K562 (cell line): ENCODE data around the gene ZNF296. TPM values are rescaled to one million over a fixed set of nuclear protein-coding genes. Genes with fewer than 3 reads are reported as not detected.
A peak's percentile ranks its signal among the peaks of the same experiment; 100 is the strongest.

Experiments used
- ATAC-seq: fragments of 200-7000 bp; cut with Tn5 transposase; 3 replicates; pipeline ENCODE4 v1.9.1; 2020; ENCODE audit warnings: moderate library complexity
- BruUV-seq: library from RNA; stranded (reverse); fragments of 400-500 nt; replicated peaks from 2 replicates; lab custom pipeline; 2021; lab: Mats Ljungman, UMichigan
- CTCF ChIA-PET: fragments of 300-600 bp; formaldehyde crosslinking; extraction: SDS; loops from one replicate; lab custom pipeline; 2021; ENCODE audit warnings: low intra/inter-chr PET ratio; lab: Yijun Ruan, JAX
- POLR2A ChIA-PET: fragments of 300-600, 350-650 bp; sonication (Branson Sonifier 250); formaldehyde crosslinking; extraction: SDS; loops from one replicate; lab custom pipeline; 2021; ENCODE audit warnings: antibody characterized with exemption, inconsistent platforms; lab: Yijun Ruan, JAX
- DNase-seq, 4 experiments: peaks; one replicate each; pipeline versions ENCODE4 v3.0.0 to v3.0.0-alpha.2; 2011 to 2018; ENCODE audit warnings: low spot score in 3 of 4, mixed read lengths in 3 of 4; ENCODE audit errors: extremely low read depth in 1 of 4
- FAIRE-seq: peaks from 2 replicates; lab custom pipeline; 2011; peaks lifted over from hg19 to GRCh38; lab: Jason Lieb, UNC
- H2AFZ ChIP-seq: 2 replicates; pipeline ENCODE4 v1.6.0; 2011; ENCODE audit warnings: low read depth, low read length, control low read depth, inconsistent platforms
- H3K27ac ChIP-seq: fragments of 200-600 bp; 3 replicates; pipeline ENCODE4 v1.8.0; 2011; ENCODE audit warnings: low read depth, mild to moderate bottlenecking, control low read depth, inconsistent platforms, low read length, moderate library complexity, mixed read lengths; ENCODE audit errors: extremely low read depth
- H3K27me3 ChIP-seq, 2 experiments: fragments of 300-600 bp in 1 of 2; 2 replicates in 1 of 2; 3 replicates in 1 of 2; pipeline versions ENCODE4 v1.6.0 to v1.8.0; 2011; ENCODE audit warnings: inconsistent platforms in 2 of 2, low read length in 2 of 2, mild to moderate bottlenecking in 1 of 2, mixed read lengths in 1 of 2, moderate library complexity in 1 of 2; ENCODE audit not compliant: control insufficient read depth in 2 of 2, insufficient read depth in 2 of 2
- H3K36me3 ChIP-seq: fragments of 300-600 bp; 3 replicates; pipeline ENCODE4 v1.8.0; 2011; ENCODE audit warnings: mild to moderate bottlenecking, low read length, inconsistent platforms; ENCODE audit not compliant: control insufficient read depth, insufficient read depth
- H3K4me1 ChIP-seq, 2 experiments: fragments of 200-600 bp in 1 of 2; replicated peaks in 1 of 2; 2 replicates in 1 of 2; 3 replicates in 1 of 2; pipeline versions ENCODE4 v1.5.1 to v1.8.0; 2011; ENCODE audit warnings: inconsistent platforms in 2 of 2, low read length in 2 of 2, mild to moderate bottlenecking in 1 of 2, mixed read lengths in 1 of 2, moderate library complexity in 1 of 2; ENCODE audit not compliant: control insufficient read depth in 2 of 2, insufficient read depth in 2 of 2
- H3K4me2 ChIP-seq: 2 replicates; pipeline ENCODE4 v1.6.1; 2011; ENCODE audit warnings: low read length, control low read depth, inconsistent platforms, mixed read lengths; ENCODE audit not compliant: insufficient read depth
- H3K4me3 ChIP-seq: fragments of 200-600 bp; sonication (generic), shearing (Covaris generic); 2 replicates; pipeline ENCODE4 v1.5.1; 2016; ENCODE audit warnings: control low read depth, inconsistent platforms
- H3K79me2 ChIP-seq: fragments of 200-600 bp; 3 replicates; pipeline ENCODE4 v1.8.0; 2011; ENCODE audit warnings: low read length, inconsistent platforms; ENCODE audit not compliant: control insufficient read depth, insufficient read depth
- H3K9ac ChIP-seq, 2 experiments: 2 replicates each; pipeline versions ENCODE4 v1.6.0 to v1.6.1; 2011; ENCODE audit warnings: low read depth in 2 of 2, low read length in 2 of 2, control low read depth in 1 of 2, inconsistent platforms in 1 of 2, mild to moderate bottlenecking in 1 of 2, mixed read lengths in 1 of 2; ENCODE audit not compliant: insufficient read depth in 1 of 2
- H3K9me1 ChIP-seq: one replicate; pipeline ENCODE4 v1.6.0; 2011; ENCODE audit warnings: inconsistent platforms, mild to moderate bottlenecking, low read length, moderate library complexity; ENCODE audit not compliant: control insufficient read depth, insufficient read depth
- H3K9me3 ChIP-seq: replicated peaks from 2 replicates; pipeline ENCODE4 v1.5.1; 2011; ENCODE audit warnings: low read depth, low read length, inconsistent platforms; ENCODE audit not compliant: control insufficient read depth, insufficient read depth
- H4K20me1 ChIP-seq: replicated peaks from 2 replicates; pipeline ENCODE4 v1.6.1; 2011; ENCODE audit warnings: low read length, inconsistent platforms, mixed read lengths; ENCODE audit not compliant: control insufficient read depth, insufficient read depth
- ATF3 ChIP-seq, 2 experiments: fragments of 450-650 bp in 1 of 2; sonication (generic) in 1 of 2; formaldehyde crosslinking in 1 of 2; IDR thresholded peaks in 1 of 2; conservative IDR thresholded peaks in 1 of 2; 2 replicates each; pipeline versions ENCODE4 v1.6.1 to v1.8.1; 2016 to 2023; ENCODE audit warnings: mild to moderate bottlenecking in 2 of 2, moderate library complexity in 2 of 2, inconsistent platforms in 1 of 2, missing genetic modification reagents in 1 of 2
- CUX1 ChIP-seq: fragments of 200-800 bp; sonication (Bioruptor generic); IDR thresholded peaks from 2 replicates; pipeline ENCODE4 v1.6.1; 2016; ENCODE audit warnings: missing genetic modification characterization, missing compliant biosample characterization
- EGR1 ChIP-seq: fragments of 450-650 bp; conservative IDR thresholded peaks from 2 replicates; pipeline ENCODE4 v1.6.1; 2017; ENCODE audit warnings: mild to moderate bottlenecking
- FOSL1 ChIP-seq: fragments of 200-800 bp; sonication (Bioruptor generic); conservative IDR thresholded peaks from 2 replicates; pipeline ENCODE4 v1.6.1; 2016; ENCODE audit warnings: missing genetic modification characterization, missing compliant biosample characterization
- GATAD2B ChIP-seq: fragments of 450-650 bp; IDR thresholded peaks from 2 replicates; pipeline ENCODE4 v1.6.1; 2017; ENCODE audit warnings: mild to moderate bottlenecking, borderline replicate concordance
- GTF2E2 ChIP-seq: fragments of 200-800 bp; sonication (Bioruptor generic); IDR thresholded peaks from 2 replicates; pipeline ENCODE4 v1.6.1; 2016; ENCODE audit warnings: missing genetic modification characterization, missing compliant biosample characterization
- MEIS2 ChIP-seq: fragments of 450-650 bp; IDR thresholded peaks from 2 replicates; pipeline ENCODE4 v1.6.1; 2014; ENCODE audit warnings: mild to moderate bottlenecking; ENCODE audit not compliant: partially characterized antibody
- SP1 ChIP-seq: sonication (generic); formaldehyde crosslinking; IDR thresholded peaks from 2 replicates; pipeline ENCODE4 v1.8.1; 2022; ENCODE audit warnings: mild to moderate bottlenecking, missing genetic modification reagents
- TARDBP ChIP-seq: fragments of 450-650 bp; IDR thresholded peaks from 2 replicates; pipeline ENCODE4 v1.6.1; 2016
- THRB ChIP-seq: fragments of 450-650 bp; formaldehyde crosslinking; conservative IDR thresholded peaks from 2 replicates; pipeline ENCODE4 v1.4.0; 2022; ENCODE audit warnings: mild to moderate bottlenecking, missing genetic modification characterization
- ZNF561 ChIP-seq: fragments of 450-650 bp; formaldehyde crosslinking; conservative IDR thresholded peaks from 2 replicates; pipeline ENCODE4 v1.4.0; 2020; ENCODE audit warnings: mild to moderate bottlenecking, moderate library complexity
- ZNF584 ChIP-seq: fragments of 200-800 bp; sonication (Bioruptor generic); IDR thresholded peaks from 2 replicates; pipeline ENCODE4 v1.6.1; 2016; ENCODE audit warnings: low read depth, mild to moderate bottlenecking, missing genetic modification characterization, missing compliant biosample characterization
- WGBS: fragments of 100-300 bp; shearing (Covaris generic); methylation state at CpG from one replicate; pipeline ENCODE4 v1.1.6; 2016; ENCODE audit warnings: low coverage, mixed read lengths; ENCODE audit not compliant: insufficient coverage; ENCODE audit errors: missing lambda C conversion rate; 5-methylcytosine and 5-hydroxymethylcytosine counted together
- in situ Hi-C: fragments of 300-500 bp; cut with MboI; formaldehyde crosslinking; loops from 4 replicates; pipeline ENCODE4 v1.15.0; 2018; ENCODE audit warnings: inconsistent platforms, mixed read lengths
- intact Hi-C: fragments of 100-400 bp; cut with micrococcal nuclease; formaldehyde crosslinking; loops from 2 replicates; pipeline ENCODE4 v1.14.2; 2022
- polyA plus RNA-seq, 8 experiments: library from polyadenylated mRNA; depleted of rRNA in 4 of 8; stranded (reverse) in 5 of 8; unstranded in 3 of 8; fragments of >200 nt; fragmentation: Nextera tagmentation in 2 of 8; fragmentation: Illumina TruSeq in 1 of 8; extraction: Ambion mirVana in 2 of 8; extraction: Trizol in 1 of 8; gene quantifications; 2 replicates each; pipeline versions ENCODE4 v1.2.1 to v1.2.3, GENCODE V29; 2011 to 2014; ENCODE audit warnings: inconsistent platforms in 1 of 8, missing spikeins in 1 of 8
- total RNA-seq, 7 experiments: library from RNA; depleted of rRNA in 6 of 7; stranded (reverse); fragments of >200 nt in 6 of 7; fragmentation: Illumina TruSeq in 2 of 7; extraction: Trizol in 2 of 7; gene quantifications; 2 replicates each; pipeline versions ENCODE4 v1.2.1 to v1.2.3, GENCODE V29; 2011 to 2021; ENCODE audit warnings: low replicate concordance in 1 of 7

The ZNF296 gene
- total and polyA plus RNA-seq, 9 of the 15 experiments (the other 6 are each of a cell fraction or from before 2014, with no cell fraction given), result 0.03 to 8.8 (median 0.47) TPM; not detected in 1

GRCh38 chr19:45097776-45098520 is 21.7 kb upstream of the ZNF296 start:
- H3K9ac ChIP-seq, result peak overlapping the region; percentile 7 to 59; a peak in 3 of 4 replicates
- peak; percentile 92 for ATAC-seq
- peaks cover 15% of the 10 kb centered on the region for H3K9me1 ChIP-seq
- H3K79me2 ChIP-seq, result peaks cover 100% of the 10 kb centered on the region
- intact Hi-C loops (no loop called here), in situ Hi-C loops (no loop called here)
- peaks cover 73% of the 10 kb centered on the region; the same call in 2 of the 3 replicates for H3K36me3 ChIP-seq
- POLR2A ChIA-PET, result interaction anchor here (0.6 to 1.8 kb wide), 6 partner anchors 10 to 24 kb away, joined by 3 to 5 read pairs (median 3); no protein-coding TSS in a partner anchor
- CTCF ChIA-PET, result no interaction called here
- peak overlapping the region; percentile 55; the same call in 2 of the 3 replicates for H3K27ac ChIP-seq
- no peaks in the 10 kb centered on the region for H3K9me3 ChIP-seq
- no TSS peak for BruUV-seq
- no peak overlapping the region for H3K4me3 ChIP-seq
- H4K20me1 ChIP-seq, result peaks cover 67% of the 10 kb centered on the region
- peak overlapping the region; percentile 52 for H3K4me2 ChIP-seq
- peak; percentile 97 for FAIRE-seq
- WGBS, result 53% methylated on average over 16 of the region's 16 CpGs
- peaks cover 48 to 72% of the 10 kb centered on the region in 2 experiments for H3K4me1 ChIP-seq
- no peak overlapping the region for H2AFZ ChIP-seq
- DNase-seq, result peak; percentile 68 to 90 (median 76)
- H3K27me3 ChIP-seq, result no peaks in the 10 kb centered on the region
- TF ChIP-seq CUX1 (CRISPR knock-in tag) (no peak), SP1 (CRISPR knock-in tag) (peak; percentile 45; the same call in 1 of the 2 replicates), ZNF584 (0 out of 2 replicates have a peak, but pooled peaks have one; percentile 74), ZNF561 (no peak), ATF3 (IDR thresholded peaks at IDR 0.05) (peak; percentile 96), ATF3 (CRISPR knock-in tag; conservative IDR thresholded peaks at IDR 0.05) (peak; percentile 71; the same call in 1 of the 2 replicates), GTF2E2 (tag) (no peak), FOSL1 (tag) (peak; percentile 98), GATAD2B (no peak), THRB (CRISPR knock-in tag) (no peak), TARDBP (no peak), EGR1 (no peak), MEIS2 (peak; percentile 42)
